Colonic mucosa (tissue), 4 donors: ENCODE results near the gene SFTA2. TPM values are rescaled to one million over a fixed set of nuclear protein-coding genes. Genes with fewer than 3 reads are reported as not detected.

Experiments
- DNase-seq: peaks from one replicate; pipeline ENCODE4 v3.0.0-alpha.2; 2020
- H3K27ac ChIP-seq: fragments of 200-600 bp; one replicate; pipeline ENCODE4 v1.8.0; 2021
- H3K27me3 ChIP-seq: fragments of 200-600 bp; one replicate; pipeline ENCODE4 v1.8.0; 2021
- H3K36me3 ChIP-seq: fragments of 200-600 bp; one replicate; pipeline ENCODE4 v1.8.0; 2021
- H3K4me1 ChIP-seq: fragments of 200-600 bp; one replicate; pipeline ENCODE4 v1.8.0; 2021; ENCODE audit warnings: mild to moderate bottlenecking
- H3K4me3 ChIP-seq: fragments of 200-600 bp; one replicate; pipeline ENCODE4 v1.8.0; 2021
- H3K9ac ChIP-seq, 2 donors: one replicate each; pipeline ENCODE4 v1.7.0; 2013; ENCODE audit warnings: control low read depth in 2 of 2, low read depth in 2 of 2, low read length in 2 of 2
- H3K9me3 ChIP-seq: fragments of 200-600 bp; one replicate; pipeline ENCODE4 v1.8.0; 2021
- CTCF ChIP-seq: fragments of 200-600 bp; IDR thresholded peaks from one replicate; pipeline ENCODE4 v1.8.0; 2022; ENCODE audit warnings: antibody characterized with exemption, mild to moderate bottlenecking
- intact Hi-C: fragments of 100-400 bp; cut with DNase I; formaldehyde crosslinking; loops from one replicate; pipeline ENCODE4 v1.14.1; 2022
- total RNA-seq, 2 donors: library from RNA; stranded (reverse); fragmentation: NEBNext Ultra II Directional in 1 of 2; extraction: Animal tissue kit (Norgen Biotek cat#: 25700) in 1 of 2; gene quantifications; one replicate each; pipeline ENCODE4 v1.2.1, GENCODE V29; 2021
- donor health status: healthy.
- donor health status: DM: no; HTN: no; CAD: no.
- donor health status: DM: no; HTN: no; CAD: no.

SFTA2 gene
- total RNA-seq, 2 donors from 2014 or later = 1.3 TPM; not detected in 1

- Histone ChIP-seq H3K36me3 (no peaks in the 10 kb centered on the region), H3K27me3 (no peaks in the 10 kb centered on the region), H3K9me3 (no peaks in the 10 kb centered on the region), H3K4me1 (peaks cover 10% of the 10 kb centered on the region), H3K9ac (peak overlapping the region; percentile 58 to 98), H3K27ac (peak overlapping the region; percentile 89), H3K4me3 (peak overlapping the region; percentile 75)
- no peak for TF ChIP-seq CTCF
- intact Hi-C loops = no loop called here
- DNase-seq = peak; percentile 66
Measured at GRCh38 chr6:30884521-30885480, 47.2 kb downstream of the SFTA2 start.

- Histone ChIP-seq H3K36me3 (no peaks in the 10 kb centered on the region), H3K4me3 (peak within 1 kb of the TSS; percentile 75), H3K9me3 (no peaks in the 10 kb centered on the region), H3K27me3 (no peaks in the 10 kb centered on the region), H3K4me1 (peaks cover 10% of the 10 kb centered on the region), H3K9ac (peak within 1 kb of the TSS; percentile 58 to 98), H3K27ac (peak within 1 kb of the TSS; percentile 89)
- intact Hi-C loops = no loop called here
- TF ChIP-seq CTCF = no peak
- DNase-seq = peak; percentile 86
Measured at GRCh38 chr6:30883685-30884520, 48.1 kb downstream of the SFTA2 start, which contains the start of gene DDR1. Gene DDR1 (plus strand): TSS chr6:30884519. CDS start chr6:30888730, 4,211 bp downstream.

GRCh38 chr6:30882759-30883684 lies 48.9 kb downstream of the SFTA2 start:
- no peak for TF ChIP-seq CTCF
- peak; percentile 93 for DNase-seq
- Histone ChIP-seq H3K36me3 (no peaks in the 10 kb centered on the region), H3K4me3 (peak overlapping the region; percentile 75), H3K27ac (peak overlapping the region; percentile 89), H3K9me3 (no peaks in the 10 kb centered on the region), H3K9ac (peak overlapping the region; percentile 58 to 98), H3K4me1 (peaks cover 10% of the 10 kb centered on the region), H3K27me3 (no peaks in the 10 kb centered on the region)
- intact Hi-C loops = no loop called here

GRCh38 chr6:30882204-30882758 lies 49.7 kb downstream of the SFTA2 start:
- H3K4me3 ChIP-seq = peak overlapping the region; percentile 75
- H3K27me3 ChIP-seq = no peaks in the 10 kb centered on the region
- no peaks in the 10 kb centered on the region for H3K9me3 ChIP-seq
- H3K4me1 ChIP-seq = peaks cover 13% of the 10 kb centered on the region
- DNase-seq = peak; percentile 32
- no peaks in the 10 kb centered on the region for H3K36me3 ChIP-seq
- peak overlapping the region; percentile 5 to 98 for H3K9ac ChIP-seq
- peak overlapping the region; percentile 89 for H3K27ac ChIP-seq
- no peak for TF ChIP-seq CTCF
- intact Hi-C loops = no loop called here
